Ovary (tissue), 9 donors: ENCODE data around the gene ZNF583. TPM values are rescaled to one million over a fixed set of nuclear protein-coding genes. Genes with fewer than 3 reads are reported as not detected.

ENCODE experiments used
- DNase-seq, 5 donors: peaks; one replicate each; pipeline ENCODE4 v3.0.0-alpha.2; 2019 to 2020
- H3K27ac ChIP-seq, 2 donors: fragments of 200-600 bp; one replicate each; pipeline versions ENCODE4 v1.5.1 to v1.8.0; 2019 to 2022
- H3K27me3 ChIP-seq: fragments of 200-600 bp; one replicate; pipeline ENCODE4 v1.8.0; 2022
- H3K36me3 ChIP-seq: fragments of 200-600 bp; sonication (generic); one replicate; pipeline ENCODE4 v1.5.1; 2019
- H3K4me1 ChIP-seq: one replicate; pipeline ENCODE4 v1.8.1; 2013; ENCODE audit warnings: mild to moderate bottlenecking, moderate library complexity; ENCODE audit not compliant: insufficient read depth
- H3K4me3 ChIP-seq: fragments of 200-600 bp; sonication (generic); one replicate; pipeline ENCODE4 v1.5.1; 2017
- H3K9me3 ChIP-seq, 2 donors: fragments of 200-600 bp in 1 of 2; sonication (generic) in 1 of 2; one replicate each; pipeline versions ENCODE4 v1.5.1 to v1.8.1; 2013 to 2019; ENCODE audit warnings: mild to moderate bottlenecking in 1 of 2, moderate library complexity in 1 of 2
- CTCF ChIP-seq, 3 donors: fragments of 450-650 bp in 2 of 3; fragments of 200-600 bp in 1 of 3; IDR thresholded peaks; one replicate each; pipeline versions ENCODE4 v1.5.1 to v1.8.0; 2016 to 2022; ENCODE audit warnings: antibody characterized with exemption in 3 of 3, mild to moderate bottlenecking in 1 of 3
- EP300 ChIP-seq: sonication (generic); formaldehyde crosslinking; IDR thresholded peaks from one replicate; pipeline ENCODE4 v1.6.1; 2017; ENCODE audit warnings: antibody characterized with exemption
- POLR2A ChIP-seq: fragments of 450-650 bp; IDR thresholded peaks from one replicate; pipeline ENCODE4 v1.6.1; 2017; ENCODE audit warnings: antibody characterized with exemption, mild to moderate bottlenecking, moderate library complexity
- WGBS, 3 donors: extraction: QIAGEN DNeasy Blood & Tissue Kit in 1 of 3; methylation state at CpG; one replicate each; pipeline versions ENCODE4 v1.1.5 to v1.1.7; 2013 to 2017; 5-methylcytosine and 5-hydroxymethylcytosine counted together
- intact Hi-C, 4 donors: fragments of 100-400 bp; cut with DNase I; formaldehyde crosslinking; loops; one replicate each; pipeline versions ENCODE4 v1.11.0 to v1.15.1; 2022 to 2023
- polyA plus RNA-seq, 2 donors: library from polyadenylated mRNA; stranded (reverse); fragments of 200-250 nt in 1 of 2; fragments of 350-450 nt in 1 of 2; fragmentation: Illumina TruSeq in 1 of 2; extraction: RNeasy Lipid Tissue Mini Kit (QIAGEN cat#74804) in 1 of 2; gene quantifications; one replicate each; pipeline ENCODE4 v1.2.3, GENCODE V29; 2013 to 2014
- total RNA-seq, 7 donors: library from RNA; depleted of rRNA in 2 of 7; stranded (reverse); fragments of >200 nt in 2 of 7; fragmentation: NEBNext Ultra II Directional in 3 of 7; extraction: Animal tissue kit (Norgen Biotek cat#: 25700) in 3 of 7; gene quantifications; one replicate each; pipeline versions ENCODE4 v1.1.0 to v1.2.4, GENCODE V29; 2016 to 2023
- donor health status: DM: no; HTN: no; CAD: no; lungs with moderate emphysema.
- donor health status: DM: no; HTN: no; CAD: no.
- donor health status: Bipolar disorder and iron deficiency.
- donor health status: DM: yes; HTN: yes; CAD: no.
- donor health status: DM: no; HTN: no; CAD: no.
- donor health status: DM: yes; HTN: yes; CAD: no.

The ZNF583 gene
- total and polyA plus RNA-seq, 9 donors: 4.0 to 12.5 (median 10.5) TPM

DNA sequence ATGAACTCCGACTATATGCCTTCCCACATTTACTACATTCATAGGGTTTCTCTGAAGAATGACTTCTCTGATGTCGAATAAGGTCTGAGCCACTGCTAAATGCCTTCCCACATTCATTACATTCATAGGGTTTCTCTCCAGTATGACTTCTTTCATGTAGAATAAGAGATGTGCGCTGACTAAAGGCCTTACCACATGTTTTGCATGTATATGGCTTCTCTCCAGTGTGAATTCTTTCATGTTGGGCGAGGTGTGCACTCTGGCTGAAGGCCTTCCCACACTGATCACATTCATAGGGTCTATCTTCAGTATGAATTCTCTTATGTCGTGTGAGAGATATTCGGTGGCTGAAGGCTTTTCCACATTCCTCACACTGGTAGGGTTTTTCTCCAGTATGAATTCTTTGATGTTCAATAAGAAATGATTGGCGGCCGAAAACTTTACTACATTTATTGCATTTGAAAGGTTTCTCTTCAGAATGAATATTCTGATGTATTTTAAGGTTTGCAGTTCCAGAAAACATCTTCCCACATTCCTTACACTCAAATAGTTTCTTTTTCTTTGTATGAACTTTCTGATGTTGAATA is 37.2 kb downstream of the ZNF583 start:
- Histone ChIP-seq H3K27me3 (no peaks in the 10 kb centered on the region), H3K27ac (no peak overlapping the region), H3K36me3 (no peaks in the 10 kb centered on the region), H3K9me3 (peaks cover 27 to 49% of the 10 kb centered on the region in 2 donors), H3K4me1 (no peaks in the 10 kb centered on the region), H3K4me3 (no peak overlapping the region)
- WGBS, 3 donors: 98% methylated on average over 8 of the region's 8 CpGs
- intact Hi-C loops: no loop called here
- DNase-seq: no peak
- TF ChIP-seq CTCF (IDR thresholded peaks at IDR 0.05) (no peak), POLR2A (no peak), EP300 (no peak)

DNA sequence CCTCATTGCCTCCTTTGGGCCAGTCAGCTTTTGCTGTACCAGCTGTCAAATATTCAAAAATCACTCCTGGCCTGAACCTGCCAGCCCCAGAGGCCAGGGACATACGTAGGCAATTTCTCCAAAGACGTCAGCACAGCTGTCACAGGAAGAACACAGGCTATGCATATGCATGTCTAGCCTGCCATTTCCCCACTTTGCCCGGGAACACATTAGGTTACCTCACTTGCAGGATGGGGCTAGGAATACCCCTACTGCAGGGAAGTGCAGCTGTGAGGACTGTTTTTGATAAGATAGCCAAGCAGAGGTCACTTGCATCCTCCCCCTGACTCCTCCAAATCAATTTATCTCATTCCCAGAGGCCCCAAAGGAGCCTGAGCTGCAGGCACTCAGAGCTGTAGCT is 70.2 kb downstream of the ZNF583 start:
- intact Hi-C loops: no loop called here
- 77 to 80% (median 80%) methylated on average over 3 of the region's 3 CpGs for WGBS, 3 donors
- Histone ChIP-seq H3K4me3 (no peak overlapping the region), H3K27me3 (no peaks in the 10 kb centered on the region), H3K27ac (no peak overlapping the region), H3K4me1 (peaks cover 8% of the 10 kb centered on the region), H3K36me3 (no peaks in the 10 kb centered on the region), H3K9me3 (peaks cover 0 to 54% of the 10 kb centered on the region in 2 donors)
- DNase-seq: no peak
- TF ChIP-seq CTCF (IDR thresholded peaks at IDR 0.05) (no peak), POLR2A (no peak), EP300 (no peak)

DNA sequence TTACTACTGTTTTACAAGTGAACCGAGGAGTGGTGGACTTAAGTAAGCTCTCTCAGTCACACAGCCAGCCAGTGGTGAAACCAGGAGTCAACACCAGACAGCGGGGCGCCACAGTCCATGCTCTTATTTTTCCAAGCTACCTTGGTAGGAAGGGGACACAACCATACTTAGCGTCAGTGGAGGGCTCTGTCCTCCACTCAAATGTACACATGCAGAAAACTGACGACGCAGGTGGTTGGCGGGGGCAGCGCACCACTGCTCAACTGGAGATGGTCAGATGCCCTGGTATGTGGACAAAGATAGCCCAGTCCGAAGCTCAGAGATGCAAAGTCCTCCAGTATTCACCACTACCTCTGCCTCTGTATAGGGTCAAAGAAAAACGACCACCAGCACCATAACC is 72.0 kb downstream of the ZNF583 start:
- no peak for TF ChIP-seq EP300
- TF ChIP-seq POLR2A: no peak
- no peak for TF ChIP-seq CTCF (IDR thresholded peaks at IDR 0.05)
- Histone ChIP-seq H3K27me3 (no peaks in the 10 kb centered on the region), H3K27ac (no peak overlapping the region), H3K4me3 (no peak overlapping the region), H3K4me1 (peaks cover 8% of the 10 kb centered on the region), H3K36me3 (no peaks in the 10 kb centered on the region), H3K9me3 (peaks cover 0 to 42% of the 10 kb centered on the region in 2 donors)
- 86 to 89% (median 87%) methylated on average over 10 of the region's 10 CpGs for WGBS, 3 donors
- DNase-seq: peak in 1 of 5 donors; percentile 21
- intact Hi-C loops: no loop called here

Other genes starting within 250 kb of the ZNF583 start
- not detected for gene GALP, start 228.3 kb upstream of the ZNF583 start, total RNA-seq
- gene GALP, start 228.3 kb upstream of the ZNF583 start, polyA plus RNA-seq: not detected
- gene ZSCAN5B, start 206.5 kb upstream of the ZNF583 start, total RNA-seq: under 1 TPM in 1 of 7 donors, not detected in 6; 0.22 TPM
- not detected for gene ZSCAN5B, start 206.5 kb upstream of the ZNF583 start, polyA plus RNA-seq
- gene ZSCAN5C, start 202.1 kb upstream of the ZNF583 start, total RNA-seq: not detected
- gene ZSCAN5C, start 202.1 kb upstream of the ZNF583 start, polyA plus RNA-seq: not detected
- not detected for gene EDDM13, start 131.6 kb upstream of the ZNF583 start, total RNA-seq
- gene EDDM13, start 131.6 kb upstream of the ZNF583 start, polyA plus RNA-seq: under 1 TPM in 1 of 2 donors, not detected in 1; 0.28 TPM
- 10 to 100 TPM in 5 of 7 donors, 1 to 10 TPM in 2; 7.4 to 25.7 (median 13.9) TPM for gene ZSCAN5A, start 89.5 kb upstream of the ZNF583 start, total RNA-seq
- gene ZSCAN5A, start 89.5 kb upstream of the ZNF583 start, polyA plus RNA-seq: 1 to 10 TPM; 4.6 to 8.9 TPM
- 10 to 100 TPM in 2 of 7 donors, 1 to 10 TPM in 5; 4.6 to 11.1 (median 8.3) TPM for gene ZNF582, start 10.8 kb upstream of the ZNF583 start, total RNA-seq
- gene ZNF582, start 10.8 kb upstream of the ZNF583 start, polyA plus RNA-seq: 1 to 10 TPM; 4.6 to 7.9 TPM
- gene ZNF667, start 73.0 kb downstream of the ZNF583 start, total RNA-seq: 10 to 100 TPM in 4 of 7 donors, 1 to 10 TPM in 3; 5.5 to 12.8 (median 10.2) TPM
- gene ZNF667, start 73.0 kb downstream of the ZNF583 start, polyA plus RNA-seq: 1 to 10 TPM; 4.5 to 9.8 TPM
- gene ZNF471, start 103.5 kb downstream of the ZNF583 start, total RNA-seq: 10 to 100 TPM in 5 of 7 donors, 1 to 10 TPM in 2; 5.9 to 22.4 (median 14.7) TPM
- 1 to 10 TPM; 6.4 to 10.0 TPM for gene ZNF471, start 103.5 kb downstream of the ZNF583 start, polyA plus RNA-seq
- gene ZFP28, start 134.6 kb downstream of the ZNF583 start, total RNA-seq: 10 to 100 TPM in 6 of 7 donors, 1 to 10 TPM in 1; 4.9 to 15.7 (median 13.5) TPM
- 10 to 100 TPM in 1 of 2 donors, 1 to 10 TPM in 1; 9.2 to 12.7 TPM for gene ZFP28, start 134.6 kb downstream of the ZNF583 start, polyA plus RNA-seq
- 1 to 10 TPM; 2.4 to 7.8 (median 6.7) TPM for gene ZNF470, start 163.1 kb downstream of the ZNF583 start, total RNA-seq
- 1 to 10 TPM; 1.7 to 5.4 TPM for gene ZNF470, start 163.1 kb downstream of the ZNF583 start, polyA plus RNA-seq
- gene ZNF71, start 191.0 kb downstream of the ZNF583 start, total RNA-seq: 1 to 10 TPM; 5.7 to 9.8 (median 8.4) TPM
- gene ZNF71, start 191.0 kb downstream of the ZNF583 start, polyA plus RNA-seq: 1 to 10 TPM; 3.4 to 6.3 TPM
- 1 to 10 TPM in 1 of 7 donors, under 1 TPM in 5, not detected in 1; 0.43 to 1.6 (median 0.59) TPM for gene SMIM17, start 238.8 kb downstream of the ZNF583 start, total RNA-seq
- under 1 TPM; 0.22 to 0.65 TPM for gene SMIM17, start 238.8 kb downstream of the ZNF583 start, polyA plus RNA-seq